ENCODE data around the gene LGR4. TPM values are rescaled to one million over a fixed set of nuclear protein-coding genes. Genes with fewer than 3 reads are reported as not detected.
A peak's percentile ranks its signal among the peaks of the same experiment; 100 is the strongest.

Gene LGR4
- total RNA-seq, 1 donor from 2014 or later: 154 TPM

DNA sequence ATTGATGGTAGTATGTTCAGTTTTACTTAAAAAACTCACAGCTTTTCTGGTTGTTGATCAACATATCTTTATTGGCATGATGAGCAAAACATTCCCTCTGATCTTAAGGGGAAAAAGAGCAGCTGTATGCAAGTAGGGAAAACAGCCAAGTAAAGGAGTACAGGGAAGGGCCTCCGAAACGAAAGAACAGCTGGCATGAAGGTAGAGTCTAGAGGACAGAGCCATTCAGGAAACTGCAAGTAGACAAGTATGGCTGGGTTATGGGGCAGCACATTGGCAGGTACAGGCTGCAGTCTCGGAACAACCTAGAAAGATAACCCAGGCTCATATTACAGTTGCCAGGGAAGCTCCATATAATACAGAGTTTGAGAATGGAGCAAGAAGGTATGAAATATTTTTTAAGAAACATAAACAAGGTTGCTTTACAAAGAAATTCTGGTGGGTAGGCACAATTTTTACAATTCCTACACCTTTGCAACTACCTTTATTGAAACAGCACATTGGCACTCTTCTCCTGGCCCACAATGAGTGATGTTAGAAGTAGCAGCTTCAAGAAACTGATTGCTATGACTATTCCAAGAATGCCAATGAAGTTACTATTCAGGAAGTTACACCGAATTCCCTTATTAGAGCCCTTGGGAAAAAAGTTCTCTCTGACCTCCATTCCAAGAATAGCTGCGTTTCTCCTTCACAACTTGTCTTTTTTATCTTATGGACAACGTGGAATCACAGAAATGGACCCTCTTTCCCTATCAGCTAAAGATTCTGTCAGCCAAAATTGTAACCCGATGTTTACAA is 45.2 kb downstream of the LGR4 start:
- Mint-ChIP-seq H3K27me3 (no peaks in the 10 kb centered on the region), H3K27ac (peak overlapping the region; percentile 7), H3K9me3 (ENCODE audit: low read depth) (no peaks in the 10 kb centered on the region), H3K4me1 (ENCODE audit: low read depth) (peaks cover 30% of the 10 kb centered on the region), H3K36me3 (ENCODE audit: insufficient read depth) (peaks cover 4% of the 10 kb centered on the region), H3K4me3 (ENCODE audit: low read depth) (no peak overlapping the region)
- TF ChIP-seq, protein P1, sequence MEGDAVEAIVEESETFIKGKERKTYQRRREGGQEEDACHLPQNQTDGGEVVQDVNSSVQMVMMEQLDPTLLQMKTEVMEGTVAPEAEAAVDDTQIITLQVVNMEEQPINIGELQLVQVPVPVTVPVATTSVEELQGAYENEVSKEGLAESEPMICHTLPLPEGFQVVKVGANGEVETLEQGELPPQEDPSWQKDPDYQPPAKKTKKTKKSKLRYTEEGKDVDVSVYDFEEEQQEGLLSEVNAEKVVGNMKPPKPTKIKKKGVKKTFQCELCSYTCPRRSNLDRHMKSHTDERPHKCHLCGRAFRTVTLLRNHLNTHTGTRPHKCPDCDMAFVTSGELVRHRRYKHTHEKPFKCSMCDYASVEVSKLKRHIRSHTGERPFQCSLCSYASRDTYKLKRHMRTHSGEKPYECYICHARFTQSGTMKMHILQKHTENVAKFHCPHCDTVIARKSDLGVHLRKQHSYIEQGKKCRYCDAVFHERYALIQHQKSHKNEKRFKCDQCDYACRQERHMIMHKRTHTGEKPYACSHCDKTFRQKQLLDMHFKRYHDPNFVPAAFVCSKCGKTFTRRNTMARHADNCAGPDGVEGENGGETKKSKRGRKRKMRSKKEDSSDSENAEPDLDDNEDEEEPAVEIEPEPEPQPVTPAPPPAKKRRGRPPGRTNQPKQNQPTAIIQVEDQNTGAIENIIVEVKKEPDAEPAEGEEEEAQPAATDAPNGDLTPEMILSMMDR (IDR thresholded peaks at IDR 0.05; ENCODE audit: unreplicated experiment): no peak
- no peak for DNase-seq (ENCODE audit: low spot score, unreplicated experiment)

DNA sequence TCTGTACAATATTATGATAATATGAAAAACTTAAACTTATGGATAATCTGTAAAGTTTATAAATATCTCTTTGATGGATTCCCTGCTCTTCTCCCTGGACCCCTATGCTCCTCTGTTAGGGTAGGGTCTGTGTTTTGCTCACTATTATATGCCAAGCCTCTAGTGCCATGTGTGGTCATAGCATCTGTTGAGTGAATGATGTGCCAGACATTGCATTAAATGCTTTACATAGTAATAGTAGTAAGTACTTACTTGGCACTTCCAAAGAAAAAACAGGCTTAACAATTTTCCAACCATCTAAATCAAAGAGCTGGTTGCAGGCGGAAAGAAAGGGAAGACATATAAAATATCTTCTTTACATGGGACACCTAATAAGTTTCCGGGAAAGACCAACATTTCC is 46.8 kb downstream of the LGR4 start:
- TF ChIP-seq, protein P1 (IDR thresholded peaks at IDR 0.05; ENCODE audit: unreplicated experiment): no peak
- H3K4me1 Mint-ChIP-seq (ENCODE audit: low read depth): peaks cover 46% of the 10 kb centered on the region
- no peaks in the 10 kb centered on the region for H3K27me3 Mint-ChIP-seq
- H3K36me3 Mint-ChIP-seq (ENCODE audit: insufficient read depth): peaks cover 4% of the 10 kb centered on the region
- H3K4me3 Mint-ChIP-seq (ENCODE audit: low read depth): no peak overlapping the region
- no peak overlapping the region for H3K27ac Mint-ChIP-seq
- no peak for DNase-seq (ENCODE audit: low spot score, unreplicated experiment)
- no peaks in the 10 kb centered on the region for H3K9me3 Mint-ChIP-seq (ENCODE audit: low read depth)

DNA sequence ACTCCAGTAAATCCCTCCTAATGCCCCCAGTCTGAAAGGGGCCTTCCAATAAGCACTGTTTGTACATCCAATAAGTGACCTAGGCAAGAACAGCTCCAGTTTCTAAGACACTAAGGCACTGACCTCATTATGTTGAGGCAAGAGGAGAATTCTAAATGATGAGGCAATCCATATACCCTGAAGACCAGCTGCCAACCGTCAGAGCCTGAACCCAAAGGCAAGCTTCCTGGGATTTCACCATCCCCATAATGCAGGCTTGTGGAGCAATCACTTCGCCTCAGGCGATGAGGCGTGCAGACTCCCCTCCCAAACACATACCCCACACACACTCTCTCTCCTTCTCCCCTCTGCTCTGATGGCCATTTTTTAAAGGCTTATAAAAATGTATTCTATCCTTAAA is 49.5 kb downstream of the LGR4 start:
- Mint-ChIP-seq H3K36me3 (ENCODE audit: insufficient read depth) (peaks cover 11% of the 10 kb centered on the region), H3K27me3 (no peaks in the 10 kb centered on the region), H3K9me3 (ENCODE audit: low read depth) (no peaks in the 10 kb centered on the region), H3K4me3 (ENCODE audit: low read depth) (peak overlapping the region; percentile 20), H3K4me1 (ENCODE audit: low read depth) (peaks cover 54% of the 10 kb centered on the region), H3K27ac (peak overlapping the region; percentile 84)
- TF ChIP-seq, protein P1 (IDR thresholded peaks at IDR 0.05; ENCODE audit: unreplicated experiment): no peak
- DNase-seq (ENCODE audit: low spot score, unreplicated experiment): no peak

DNA sequence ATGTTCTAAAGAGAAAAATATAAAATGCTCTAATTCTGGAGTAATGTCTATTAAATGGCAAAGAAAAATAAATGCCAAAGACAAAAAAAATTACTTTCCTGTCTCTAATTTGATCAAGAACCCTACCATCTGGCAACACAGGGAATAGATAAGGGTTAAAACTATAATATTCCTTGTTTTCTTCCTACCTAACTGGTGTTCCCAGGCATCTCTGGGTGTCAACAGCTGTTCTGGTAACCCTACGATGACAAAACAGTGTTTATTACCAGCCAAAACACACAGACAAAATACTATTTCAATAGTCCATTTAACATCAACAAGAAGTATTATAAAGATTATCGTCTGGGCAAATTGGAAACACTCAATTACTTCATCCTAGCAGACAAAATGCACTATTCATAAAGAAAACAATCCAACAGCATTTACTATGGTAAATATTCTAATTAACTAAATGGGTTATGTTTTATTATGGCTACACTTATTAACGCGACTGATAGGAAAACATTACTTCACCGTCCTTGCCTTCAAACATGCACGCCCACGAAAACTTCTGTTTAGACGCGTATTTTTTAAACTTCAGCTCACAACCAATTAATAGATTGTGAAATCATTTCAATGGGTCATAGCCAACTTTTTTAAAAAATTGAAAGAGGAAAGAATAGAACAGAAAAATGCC is 50.6 kb downstream of the LGR4 start:
- Mint-ChIP-seq H3K9me3 (ENCODE audit: low read depth) (no peaks in the 10 kb centered on the region), H3K36me3 (ENCODE audit: insufficient read depth) (peaks cover 7% of the 10 kb centered on the region), H3K27me3 (no peaks in the 10 kb centered on the region), H3K4me3 (ENCODE audit: low read depth) (no peak overlapping the region), H3K27ac (peak overlapping the region; percentile 84), H3K4me1 (ENCODE audit: low read depth) (peaks cover 55% of the 10 kb centered on the region)
- TF ChIP-seq, protein P1 (IDR thresholded peaks at IDR 0.05; ENCODE audit: unreplicated experiment): no peak
- no peak for DNase-seq (ENCODE audit: low spot score, unreplicated experiment)

DNA sequence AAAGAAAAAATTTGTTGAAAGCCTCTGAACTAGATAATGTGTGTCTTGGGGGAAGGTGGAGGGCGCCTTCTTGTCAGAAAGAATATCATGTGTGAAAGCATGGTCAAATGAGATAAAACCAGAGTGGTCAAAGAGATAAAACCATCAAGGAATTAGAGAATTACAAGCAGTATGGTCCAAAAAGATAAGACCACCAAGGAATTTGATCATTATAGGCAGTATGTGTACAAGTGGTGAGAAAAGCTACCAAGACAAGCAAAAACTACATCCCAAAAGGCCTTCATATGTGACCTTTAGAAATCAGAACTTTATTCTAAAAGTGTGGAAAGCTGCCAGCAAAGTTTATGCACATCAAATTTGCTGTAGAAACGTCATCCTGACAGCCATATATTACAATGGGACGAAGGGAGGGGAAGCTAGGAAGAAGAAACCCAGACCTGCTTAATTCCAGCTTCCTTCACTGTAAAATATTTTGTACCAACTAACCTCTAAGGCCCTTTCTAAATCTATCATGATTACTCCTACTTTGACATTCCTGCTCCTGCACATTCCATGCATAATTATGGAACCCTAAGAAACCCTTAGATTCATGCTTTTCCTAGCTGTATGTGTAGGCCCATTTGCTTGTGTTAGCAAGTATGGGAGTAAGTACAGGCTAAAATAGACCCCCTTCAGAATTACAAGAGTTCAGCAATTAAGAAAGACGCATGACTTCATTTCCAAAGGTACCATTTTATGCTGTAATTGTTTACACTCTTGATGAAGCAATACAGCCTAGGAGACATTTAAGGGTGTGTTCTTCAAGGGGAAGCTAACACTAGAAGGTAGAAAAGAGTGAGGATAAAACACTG is 51.6 kb downstream of the LGR4 start:
- Mint-ChIP-seq H3K9me3 (ENCODE audit: low read depth) (no peaks in the 10 kb centered on the region), H3K4me1 (ENCODE audit: low read depth) (peaks cover 60% of the 10 kb centered on the region), H3K27me3 (no peaks in the 10 kb centered on the region), H3K4me3 (ENCODE audit: low read depth) (no peak overlapping the region), H3K36me3 (ENCODE audit: insufficient read depth) (peaks cover 9% of the 10 kb centered on the region), H3K27ac (peak overlapping the region; percentile 83)
- no peak for DNase-seq (ENCODE audit: low spot score, unreplicated experiment)
- TF ChIP-seq, protein P1 (IDR thresholded peaks at IDR 0.05; ENCODE audit: unreplicated experiment): no peak
